Lower lobe of right lung (tissue), 2 donors: ENCODE results near the gene EDIL3. TPM values are rescaled to one million over a fixed set of nuclear protein-coding genes. Genes with fewer than 3 reads are reported as not detected.

Experiments used
- ATAC-seq, 2 donors: fragments of 200-7000 bp; cut with Tn5 transposase; one replicate each; pipeline ENCODE4 v1.9.1; 2020 to 2022; ENCODE audit warnings: mild to moderate bottlenecking in 2 of 2, moderate library complexity in 2 of 2
- DNase-seq: peaks from one replicate; pipeline ENCODE4 v3.0.0-alpha.2; 2020
- H3K27ac ChIP-seq: fragments of 200-600 bp; one replicate; pipeline ENCODE4 v1.8.0; 2022
- H3K27me3 ChIP-seq: fragments of 200-600 bp; one replicate; pipeline ENCODE4 v1.8.0; 2022; ENCODE audit warnings: low read depth
- H3K36me3 ChIP-seq: fragments of 200-600 bp; one replicate; pipeline ENCODE4 v1.8.0; 2022; ENCODE audit warnings: mild to moderate bottlenecking
- H3K4me1 ChIP-seq: fragments of 200-600 bp; one replicate; pipeline ENCODE4 v1.8.0; 2022
- H3K4me3 ChIP-seq: fragments of 200-600 bp; one replicate; pipeline ENCODE4 v1.8.0; 2022; ENCODE audit warnings: mild to moderate bottlenecking
- H3K9me3 ChIP-seq: fragments of 200-600 bp; one replicate; pipeline ENCODE4 v1.8.0; 2022
- intact Hi-C: fragments of 100-400 bp; cut with DNase I; formaldehyde crosslinking; loops from one replicate; pipeline ENCODE4 v1.11.0; 2022
- total RNA-seq: library from RNA; stranded (reverse); fragmentation: NEBNext Ultra II Directional; extraction: Animal tissue kit (Norgen Biotek cat#: 25700); gene quantifications from one replicate; pipeline ENCODE4 v1.2.1, GENCODE V29; 2021
- TF ChIP-seq, protein P1 (sequence below): fragments of 200-600 bp; IDR thresholded peaks from one replicate; pipeline ENCODE4 v1.8.0; 2022; ENCODE audit warnings: antibody characterized with exemption, mild to moderate bottlenecking
- donor health status: DM: no; HTN: yes; CAD: no; lungs with severe emphysema.

EDIL3 gene
- total RNA-seq, 1 donor from 2014 or later: 17.0 TPM

DNA sequence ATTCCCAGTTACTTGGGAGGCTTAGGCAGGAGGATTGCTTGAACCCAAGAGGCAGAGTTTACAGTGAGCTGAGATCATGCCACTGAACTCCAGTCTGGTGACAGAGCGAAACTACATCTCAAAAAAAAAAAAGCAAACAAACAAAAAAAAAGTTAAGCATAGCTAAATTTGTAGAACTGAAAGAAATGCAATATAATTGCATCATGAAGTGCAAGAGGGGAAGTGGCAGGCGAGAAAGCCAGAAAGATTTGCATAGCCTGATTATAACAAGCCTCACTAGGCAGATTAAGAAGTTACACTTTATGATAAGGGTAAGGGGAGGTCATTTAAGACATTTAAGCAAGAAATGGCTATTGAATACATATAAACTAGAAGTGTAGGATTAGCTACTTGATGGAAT lies 187.1 kb downstream of the EDIL3 start:
- H3K27me3 ChIP-seq: no peaks in the 10 kb centered on the region
- TF ChIP-seq, protein P1, sequence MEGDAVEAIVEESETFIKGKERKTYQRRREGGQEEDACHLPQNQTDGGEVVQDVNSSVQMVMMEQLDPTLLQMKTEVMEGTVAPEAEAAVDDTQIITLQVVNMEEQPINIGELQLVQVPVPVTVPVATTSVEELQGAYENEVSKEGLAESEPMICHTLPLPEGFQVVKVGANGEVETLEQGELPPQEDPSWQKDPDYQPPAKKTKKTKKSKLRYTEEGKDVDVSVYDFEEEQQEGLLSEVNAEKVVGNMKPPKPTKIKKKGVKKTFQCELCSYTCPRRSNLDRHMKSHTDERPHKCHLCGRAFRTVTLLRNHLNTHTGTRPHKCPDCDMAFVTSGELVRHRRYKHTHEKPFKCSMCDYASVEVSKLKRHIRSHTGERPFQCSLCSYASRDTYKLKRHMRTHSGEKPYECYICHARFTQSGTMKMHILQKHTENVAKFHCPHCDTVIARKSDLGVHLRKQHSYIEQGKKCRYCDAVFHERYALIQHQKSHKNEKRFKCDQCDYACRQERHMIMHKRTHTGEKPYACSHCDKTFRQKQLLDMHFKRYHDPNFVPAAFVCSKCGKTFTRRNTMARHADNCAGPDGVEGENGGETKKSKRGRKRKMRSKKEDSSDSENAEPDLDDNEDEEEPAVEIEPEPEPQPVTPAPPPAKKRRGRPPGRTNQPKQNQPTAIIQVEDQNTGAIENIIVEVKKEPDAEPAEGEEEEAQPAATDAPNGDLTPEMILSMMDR: no peak
- no peak overlapping the region for H3K27ac ChIP-seq
- no peaks in the 10 kb centered on the region for H3K9me3 ChIP-seq
- no peak overlapping the region for H3K4me3 ChIP-seq
- no peak for DNase-seq
- no peak for ATAC-seq
- H3K4me1 ChIP-seq: no peaks in the 10 kb centered on the region
- intact Hi-C loops: no loop called here
- H3K36me3 ChIP-seq: no peaks in the 10 kb centered on the region

DNA sequence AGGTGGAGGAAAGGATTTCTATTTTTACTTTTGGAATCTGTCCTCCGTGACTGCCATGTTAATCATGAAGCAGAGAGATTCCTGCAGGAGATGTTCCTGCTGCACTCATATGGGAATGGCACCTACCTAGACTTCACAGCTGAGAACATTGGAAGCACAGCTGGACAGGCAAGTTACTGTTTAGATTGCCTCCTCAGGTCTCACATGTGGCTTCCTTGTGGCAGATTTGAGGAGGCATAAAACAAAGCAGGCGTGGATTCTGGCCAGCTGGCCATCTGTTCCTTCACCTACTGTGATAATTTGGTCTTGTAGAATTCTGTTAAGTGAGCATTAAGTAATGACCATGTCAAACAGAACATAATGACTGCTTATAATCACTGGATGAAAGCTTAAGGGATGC lies 193.4 kb downstream of the EDIL3 start:
- no peaks in the 10 kb centered on the region for H3K27me3 ChIP-seq
- H3K27ac ChIP-seq: no peak overlapping the region
- H3K4me3 ChIP-seq: no peak overlapping the region
- DNase-seq (no peak), ATAC-seq (no peak)
- no peaks in the 10 kb centered on the region for H3K9me3 ChIP-seq
- H3K36me3 ChIP-seq: no peaks in the 10 kb centered on the region
- TF ChIP-seq, protein P1: no peak
- intact Hi-C loops: no loop called here
- H3K4me1 ChIP-seq: no peaks in the 10 kb centered on the region

DNA sequence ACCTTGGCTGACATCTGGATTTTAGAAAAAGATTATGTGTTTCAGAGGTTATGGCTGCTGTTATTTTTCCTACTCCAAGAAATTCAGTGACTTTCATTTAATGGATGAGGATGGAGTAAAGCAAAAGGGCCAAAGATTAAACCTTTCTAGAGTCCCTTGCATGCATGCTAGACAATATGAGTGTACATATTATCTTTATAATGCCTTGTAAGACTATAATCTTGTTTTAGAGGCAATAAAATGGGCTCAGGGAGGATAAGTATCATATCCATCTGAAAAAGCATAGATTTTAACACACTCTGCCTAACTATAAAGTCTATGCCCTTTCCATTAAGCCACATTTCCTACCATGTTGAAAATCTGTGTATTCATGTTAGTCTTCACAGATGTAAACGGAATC lies 199.8 kb downstream of the EDIL3 start:
- Histone ChIP-seq H3K9me3 (no peaks in the 10 kb centered on the region), H3K27me3 (no peaks in the 10 kb centered on the region), H3K4me1 (no peaks in the 10 kb centered on the region), H3K36me3 (no peaks in the 10 kb centered on the region), H3K4me3 (no peak overlapping the region), H3K27ac (no peak overlapping the region)
- DNase-seq (no peak), ATAC-seq (no peak)
- intact Hi-C loops: no loop called here
- TF ChIP-seq, protein P1: no peak

DNA sequence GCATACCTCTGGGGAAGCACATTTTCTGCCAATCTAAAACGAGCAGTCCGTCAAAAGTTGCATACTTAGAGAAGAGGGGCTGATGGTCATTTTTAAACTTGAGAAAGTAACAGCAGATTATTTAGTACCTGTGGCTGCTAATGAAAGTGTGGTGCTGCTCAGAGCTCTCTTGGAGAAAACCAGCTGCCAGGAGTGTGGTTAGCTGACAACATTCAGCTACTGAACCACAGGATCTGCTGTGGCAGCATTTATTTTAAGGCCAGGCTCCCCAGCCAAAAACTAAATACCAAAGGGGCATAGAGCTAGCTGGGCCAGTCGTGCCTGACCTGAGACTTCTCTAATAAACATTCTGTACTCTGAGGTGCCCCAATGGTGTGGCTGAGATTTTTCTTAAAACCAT lies 203.6 kb downstream of the EDIL3 start:
- H3K27me3 ChIP-seq: no peaks in the 10 kb centered on the region

DNA sequence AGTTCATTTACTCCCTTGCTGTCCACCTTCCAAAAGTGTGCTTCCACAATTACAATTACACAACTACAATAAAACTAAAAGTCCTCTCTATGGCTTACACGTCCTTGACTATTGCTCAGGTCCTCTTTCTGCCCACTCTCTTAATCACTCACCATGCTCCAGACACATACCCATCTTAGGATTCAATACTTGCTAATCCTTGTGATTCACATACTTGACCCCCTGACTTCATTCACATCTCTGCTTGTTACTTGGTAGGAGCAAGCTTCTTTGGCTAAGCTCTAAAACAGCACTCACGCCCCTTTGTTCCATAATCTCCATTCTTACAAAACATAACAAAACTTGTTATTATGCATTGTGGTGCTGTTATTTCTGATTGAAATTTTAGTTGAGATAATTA lies 215.8 kb downstream of the EDIL3 start:
- no peaks in the 10 kb centered on the region for H3K27me3 ChIP-seq
- TF ChIP-seq, protein P1: no peak
- intact Hi-C loops: no loop called here
- no peaks in the 10 kb centered on the region for H3K9me3 ChIP-seq
- DNase-seq (no peak), ATAC-seq (no peak)
- no peak overlapping the region for H3K27ac ChIP-seq
- H3K4me3 ChIP-seq: no peak overlapping the region
- no peaks in the 10 kb centered on the region for H3K4me1 ChIP-seq
- H3K36me3 ChIP-seq: no peaks in the 10 kb centered on the region

More for the DNA sequence above, 203.6 kb downstream of the EDIL3 start:
- Histone ChIP-seq H3K4me1 (no peaks in the 10 kb centered on the region), H3K4me3 (no peak overlapping the region), H3K27ac (no peak overlapping the region), H3K9me3 (no peaks in the 10 kb centered on the region), H3K36me3 (no peaks in the 10 kb centered on the region)
- no peak for ATAC-seq
- TF ChIP-seq, protein P1: no peak
- DNase-seq: no peak
- intact Hi-C loops: no loop called here

DNA sequence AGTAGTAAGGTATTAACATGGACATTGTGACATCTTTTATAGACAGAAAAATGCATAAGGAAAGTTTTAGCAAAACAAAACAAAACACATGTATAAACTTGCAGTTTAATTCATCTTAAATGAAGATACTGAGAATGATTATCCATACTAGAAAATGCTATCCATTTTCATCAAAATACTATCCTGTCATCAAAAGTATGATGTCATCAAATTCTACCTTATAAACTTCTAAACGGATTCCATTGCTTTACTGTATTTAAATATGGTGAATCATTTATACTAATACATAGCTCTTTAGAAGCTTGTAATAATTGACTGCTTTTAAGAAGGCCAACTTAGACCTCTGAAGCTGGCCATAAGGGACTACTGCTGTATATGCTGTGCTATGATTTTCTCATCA lies 221.0 kb downstream of the EDIL3 start:
- Histone ChIP-seq H3K4me1 (no peaks in the 10 kb centered on the region), H3K27me3 (no peaks in the 10 kb centered on the region), H3K36me3 (no peaks in the 10 kb centered on the region), H3K4me3 (no peak overlapping the region), H3K9me3 (no peaks in the 10 kb centered on the region), H3K27ac (no peak overlapping the region)
- no peak for DNase-seq
- TF ChIP-seq, protein P1: no peak
- ATAC-seq: no peak
- intact Hi-C loops: no loop called here
